Stimulated activated CD8-positive, alpha-beta memory T cell treated with anti-CD3 and anti-CD28 coated beads, Interleukin-15, amount 100 ng/mL, for 4 hours (primary cell): ENCODE measurements around the gene MARK4.

Experiments used
- DNase-seq, 2 donors: peaks; one replicate each; pipeline ENCODE4 v3.0.0-alpha.2; 2020; ENCODE audit warnings: low read depth in 2 of 2

MARK4 gene

GRCh38 chr19:45271735-45272108 is 20.7 kb downstream of the MARK4 start:
- no peak for DNase-seq

GRCh38 chr19:45273521-45273855 is 22.4 kb downstream of the MARK4 start:
- DNase-seq = no peak

- no peak for DNase-seq
Observed at GRCh38 chr19:45275370-45275971, 24.4 kb downstream of the MARK4 start.

GRCh38 chr19:45276284-45276687 is 25.2 kb downstream of the MARK4 start:
- no peak for DNase-seq

GRCh38 chr19:45278087-45278486 is 27.0 kb downstream of the MARK4 start:
- DNase-seq = no peak

- DNase-seq = no peak
Observed at GRCh38 chr19:45279587-45280192, 28.6 kb downstream of the MARK4 start.

- DNase-seq = no peak
Observed at GRCh38 chr19:45280471-45280961, 29.4 kb downstream of the MARK4 start.

GRCh38 chr19:45283443-45284033 is 32.5 kb downstream of the MARK4 start:
- DNase-seq = no peak

- no peak for DNase-seq
Observed at GRCh38 chr19:45290381-45290931, 39.4 kb downstream of the MARK4 start.

GRCh38 chr19:45291834-45292233 is 40.8 kb downstream of the MARK4 start:
- DNase-seq = no peak

- DNase-seq = no peak
Observed at GRCh38 chr19:45293682-45294081, 42.6 kb downstream of the MARK4 start.

GRCh38 chr19:45294291-45295029 is 43.4 kb downstream of the MARK4 start:
- no peak for DNase-seq

- no peak for DNase-seq
Observed at GRCh38 chr19:45295873-45296272, 44.8 kb downstream of the MARK4 start.

- no peak for DNase-seq
Observed at GRCh38 chr19:45296355-45296754, 45.3 kb downstream of the MARK4 start.

- DNase-seq = no peak
Observed at GRCh38 chr19:45297674-45298073, 46.6 kb downstream of the MARK4 start.

- DNase-seq = no peak
Observed at GRCh38 chr19:45298264-45298663, 47.2 kb downstream of the MARK4 start.

- DNase-seq = no peak
Observed at GRCh38 chr19:45299719-45300118, 48.6 kb downstream of the MARK4 start.

GRCh38 chr19:45302416-45302815 is 51.3 kb downstream of the MARK4 start:
- DNase-seq = no peak

GRCh38 chr19:45303269-45304060 is 52.4 kb downstream of the MARK4 start:
- DNase-seq = no peak

GRCh38 chr19:45304141-45304926 is 53.3 kb downstream of the MARK4 start:
- no peak for DNase-seq

- no peak for DNase-seq
Observed at GRCh38 chr19:45305007-45305406, 53.9 kb downstream of the MARK4 start.
